Measurements from ENCODE around the gene PITX1. TPM values are rescaled to one million over a fixed set of nuclear protein-coding genes. Genes with fewer than 3 reads are reported as not detected.
"Not testable (repeated sequence)": the region's sequence is repeated elsewhere in the genome, so short reads cannot be mapped to it uniquely, and the experiment has no call there.

The PITX1 gene
- total RNA-seq, 2 experiments from 2014 or later, result 56.3 to 76.4 TPM

DNA sequence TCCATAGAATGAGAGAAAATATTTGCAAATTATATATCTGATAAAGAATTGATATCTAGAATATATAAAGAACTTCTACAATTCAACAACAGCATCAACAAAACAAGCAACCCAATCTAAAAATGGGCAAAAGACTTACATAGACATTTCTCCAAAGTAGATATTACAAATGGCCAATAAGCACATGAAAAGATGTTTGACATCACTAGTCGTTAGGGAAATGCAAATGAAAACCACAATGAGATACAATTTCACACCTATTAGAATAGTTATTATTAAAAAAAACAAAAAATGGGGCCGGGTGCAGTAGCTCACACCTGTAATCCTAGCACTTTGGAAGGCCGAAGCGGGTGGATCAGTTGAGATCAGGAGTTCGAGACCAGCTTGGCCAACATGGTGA is 41.9 kb downstream of the PITX1 start:
- Histone ChIP-seq H4K20me1 (ENCODE audit: insufficient read depth, low read length) (no peaks in the 10 kb centered on the region), H3K79me2 (ENCODE audit: insufficient read depth, low read depth, low read length) (no peaks in the 10 kb centered on the region), H3K4me1 (ENCODE audit: insufficient read depth, low read length, poor library complexity, severe bottlenecking) (peaks cover 6% of the 10 kb centered on the region), H3K9me2 (ENCODE audit: insufficient read depth, low read length) (no peaks in the 10 kb centered on the region; the same call in 1 of the 2 replicates), H3K4me3 (ENCODE audit: low read depth, low read length, poor library complexity, severe bottlenecking) (no peak overlapping the region), H3K27ac (ENCODE audit: low read depth, low read length, poor library complexity, severe bottlenecking) (no peak overlapping the region), H3K4me2 (ENCODE audit: low read length) (no peak overlapping the region), H3K36me3 (ENCODE audit: insufficient read depth, low read length) (no peaks in the 10 kb centered on the region), H2AFZ (ENCODE audit: low read length) (no peak overlapping the region), H3K9me3 (ENCODE audit: low read length) (0 out of 2 replicates have a peak, but pooled peaks cover 5% of the 10 kb centered on the region)
- no TSS peak for BruUV-seq (replicated peaks)
- ChIA-PET POLR2A (no interaction called here), CTCF (ENCODE audit: unreplicated experiment) (no interaction called here)
- TF ChIP-seq, protein P1, sequence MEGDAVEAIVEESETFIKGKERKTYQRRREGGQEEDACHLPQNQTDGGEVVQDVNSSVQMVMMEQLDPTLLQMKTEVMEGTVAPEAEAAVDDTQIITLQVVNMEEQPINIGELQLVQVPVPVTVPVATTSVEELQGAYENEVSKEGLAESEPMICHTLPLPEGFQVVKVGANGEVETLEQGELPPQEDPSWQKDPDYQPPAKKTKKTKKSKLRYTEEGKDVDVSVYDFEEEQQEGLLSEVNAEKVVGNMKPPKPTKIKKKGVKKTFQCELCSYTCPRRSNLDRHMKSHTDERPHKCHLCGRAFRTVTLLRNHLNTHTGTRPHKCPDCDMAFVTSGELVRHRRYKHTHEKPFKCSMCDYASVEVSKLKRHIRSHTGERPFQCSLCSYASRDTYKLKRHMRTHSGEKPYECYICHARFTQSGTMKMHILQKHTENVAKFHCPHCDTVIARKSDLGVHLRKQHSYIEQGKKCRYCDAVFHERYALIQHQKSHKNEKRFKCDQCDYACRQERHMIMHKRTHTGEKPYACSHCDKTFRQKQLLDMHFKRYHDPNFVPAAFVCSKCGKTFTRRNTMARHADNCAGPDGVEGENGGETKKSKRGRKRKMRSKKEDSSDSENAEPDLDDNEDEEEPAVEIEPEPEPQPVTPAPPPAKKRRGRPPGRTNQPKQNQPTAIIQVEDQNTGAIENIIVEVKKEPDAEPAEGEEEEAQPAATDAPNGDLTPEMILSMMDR (conservative IDR thresholded peaks at IDR 0.05; ENCODE audit: low read length), result no peak
- no peak for DNase-seq (ENCODE audit: low spot score)
- intact Hi-C loops (cut with micrococcal nuclease; ENCODE audit: unreplicated experiment), result no loop called here

DNA sequence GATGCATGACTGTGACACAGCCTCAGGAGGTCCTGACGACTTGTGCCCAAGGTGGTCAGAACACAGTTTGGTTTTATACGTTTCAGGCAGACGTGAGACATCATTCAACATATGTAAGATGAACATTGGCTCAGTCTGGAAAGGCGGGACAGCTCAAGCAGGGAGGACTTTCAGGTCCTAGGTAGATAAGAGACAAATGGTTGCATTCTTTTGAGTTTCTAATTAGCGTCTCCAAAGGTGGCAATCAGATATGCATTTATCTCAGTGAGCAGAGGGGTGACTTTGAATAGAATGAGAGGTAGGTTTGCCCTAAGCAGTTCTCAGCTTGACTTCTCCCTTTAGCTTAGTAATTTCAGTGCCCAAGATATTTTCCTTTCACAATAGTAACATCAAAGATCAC is 43.8 kb downstream of the PITX1 start:
- H3K9me2 ChIP-seq (ENCODE audit: insufficient read depth, low read length); H3K4me2 ChIP-seq (ENCODE audit: low read length); CTCF ChIA-PET (ENCODE audit: unreplicated experiment); H2AFZ ChIP-seq (ENCODE audit: low read length); intact Hi-C loops (cut with micrococcal nuclease; ENCODE audit: unreplicated experiment); H3K4me3 ChIP-seq (ENCODE audit: low read depth, low read length, poor library complexity, severe bottlenecking); BruUV-seq (replicated peaks); H3K36me3 ChIP-seq (ENCODE audit: insufficient read depth, low read length); H4K20me1 ChIP-seq (ENCODE audit: insufficient read depth, low read length); H3K4me1 ChIP-seq (ENCODE audit: insufficient read depth, low read length, poor library complexity, severe bottlenecking); H3K27ac ChIP-seq (ENCODE audit: low read depth, low read length, poor library complexity, severe bottlenecking); DNase-seq (ENCODE audit: low spot score); H3K9me3 ChIP-seq (ENCODE audit: low read length); POLR2A ChIA-PET; H3K79me2 ChIP-seq (ENCODE audit: insufficient read depth, low read depth, low read length): not testable (repeated sequence)

DNA sequence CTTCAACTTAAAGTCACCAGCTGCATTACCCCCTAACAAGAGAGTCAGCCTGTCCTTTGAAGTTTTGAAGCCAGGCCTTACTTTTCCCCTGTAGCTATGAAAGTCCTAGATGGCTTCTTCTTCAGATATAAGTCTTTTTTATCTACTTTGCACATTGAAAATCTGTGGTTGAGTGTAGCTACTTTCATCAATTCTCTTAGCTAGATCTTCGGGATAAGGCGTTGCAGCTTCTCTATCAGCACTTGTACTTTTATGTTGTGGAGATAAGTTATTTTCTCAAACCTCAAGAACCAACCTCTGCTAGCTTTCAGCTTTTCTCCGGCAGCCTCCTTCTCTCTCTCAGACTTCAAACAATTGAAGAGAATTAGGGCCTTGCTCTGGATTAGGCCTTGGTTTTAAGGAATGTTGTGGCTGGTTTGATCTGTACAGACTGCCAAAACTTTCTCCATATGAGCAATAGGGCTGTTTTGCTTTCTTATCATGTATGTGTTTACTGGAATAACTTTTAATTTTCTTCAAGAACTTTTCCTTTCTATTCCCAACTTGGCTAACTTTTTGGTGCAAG is 44.7 kb downstream of the PITX1 start:
- peaks cover 1% of the 10 kb centered on the region for H3K4me1 ChIP-seq (ENCODE audit: insufficient read depth, low read length, poor library complexity, severe bottlenecking)
- H2AFZ ChIP-seq (ENCODE audit: low read length), result no peak overlapping the region
- no peaks in the 10 kb centered on the region for H3K79me2 ChIP-seq (ENCODE audit: insufficient read depth, low read depth, low read length)
- no peak overlapping the region for H3K4me3 ChIP-seq (ENCODE audit: low read depth, low read length, poor library complexity, severe bottlenecking)
- BruUV-seq (replicated peaks), result no TSS peak
- CTCF ChIA-PET (ENCODE audit: unreplicated experiment), result no interaction called here
- no peak for DNase-seq (ENCODE audit: low spot score)
- POLR2A ChIA-PET, result no interaction called here
- intact Hi-C loops (cut with micrococcal nuclease; ENCODE audit: unreplicated experiment), result no loop called here
- no peaks in the 10 kb centered on the region for H3K36me3 ChIP-seq (ENCODE audit: insufficient read depth, low read length)
- no peaks in the 10 kb centered on the region for H4K20me1 ChIP-seq (ENCODE audit: insufficient read depth, low read length)
- no peak for TF ChIP-seq EZH2phosphoT487 (IDR thresholded peaks at IDR 0.05; ENCODE audit: borderline replicate concordance, low read depth, low read length)
- TF ChIP-seq, protein P1 (conservative IDR thresholded peaks at IDR 0.05; ENCODE audit: low read length), result no peak
- H3K27ac ChIP-seq (ENCODE audit: low read depth, low read length, poor library complexity, severe bottlenecking), result no peak overlapping the region
- H3K9me2 ChIP-seq (ENCODE audit: insufficient read depth, low read length), result no peaks in the 10 kb centered on the region; the same call in 1 of the 2 replicates
- H3K9me3 ChIP-seq (ENCODE audit: low read length), result peaks cover 5% of the 10 kb centered on the region; the same call in 1 of the 2 replicates
- no peak overlapping the region for H3K4me2 ChIP-seq (ENCODE audit: low read length)
